Kidney glomerular epithelial cell (primary cell): ENCODE results near the gene FCHSD2.
A peak's percentile ranks its signal among the peaks of the same experiment; 100 is the strongest.

Experiments used
- DNase-seq: peaks from one replicate; lab custom pipeline; 2025; lab: John Stamatoyannopoulos, UW

Gene FCHSD2

DNA sequence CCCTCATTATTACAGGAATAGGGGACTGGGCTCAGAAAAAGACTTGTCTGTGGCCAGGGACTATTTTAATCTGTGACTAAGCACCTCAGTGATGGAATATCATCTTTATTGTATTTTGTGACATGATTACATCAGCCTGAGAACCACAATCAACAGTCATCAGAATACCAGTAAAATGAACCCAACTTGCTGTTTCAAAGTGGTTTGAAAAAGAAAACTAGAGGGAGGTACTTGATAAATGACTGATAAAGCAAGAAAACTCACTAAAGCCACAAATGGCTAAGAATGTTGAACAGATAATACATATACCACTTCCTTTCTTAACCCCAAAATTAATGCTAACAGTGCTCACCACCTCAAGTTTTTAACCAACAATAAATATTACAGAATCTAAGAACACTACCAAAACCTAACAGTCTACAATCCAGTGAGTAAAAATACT, 172.2 kb downstream of the FCHSD2 start:
- DNase-seq, result peak; percentile 43

DNA sequence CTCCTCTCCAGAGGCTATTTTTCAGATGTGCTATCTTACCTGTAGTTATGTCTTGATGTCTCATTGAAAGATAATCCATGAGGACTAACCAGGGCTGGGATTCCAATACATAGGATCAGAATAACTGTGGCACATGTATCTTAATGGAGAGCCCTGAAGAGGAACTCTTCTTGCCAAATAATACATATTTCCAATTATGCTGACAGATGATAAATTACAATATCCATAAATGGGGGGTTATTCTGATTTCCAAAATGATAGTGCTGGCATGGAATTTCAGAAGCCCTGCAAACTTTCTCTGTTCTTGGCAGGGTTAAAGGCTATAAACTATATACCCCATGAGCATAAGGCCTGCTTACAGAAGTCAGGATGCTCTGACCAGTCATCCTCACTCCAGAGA, 173.7 kb downstream of the FCHSD2 start:
- no peak for DNase-seq

DNA sequence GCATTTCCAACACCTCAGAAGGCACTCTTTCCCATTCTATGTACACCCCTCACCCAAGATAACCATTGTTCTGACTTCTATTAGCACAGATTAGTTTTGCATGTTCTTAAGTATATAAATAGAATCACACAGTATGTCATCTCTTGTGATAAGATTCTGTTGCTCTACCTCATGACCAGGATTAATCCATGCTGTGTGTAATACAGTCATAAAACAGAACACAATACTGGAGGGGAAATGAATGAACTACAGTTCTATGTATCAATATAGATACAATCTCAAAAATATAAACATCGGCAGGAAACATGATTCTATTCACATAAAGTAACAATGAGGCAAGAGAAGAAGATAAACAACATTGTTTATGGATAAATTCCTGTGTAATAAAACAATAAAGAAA, 176.4 kb downstream of the FCHSD2 start:
- no peak for DNase-seq

DNA sequence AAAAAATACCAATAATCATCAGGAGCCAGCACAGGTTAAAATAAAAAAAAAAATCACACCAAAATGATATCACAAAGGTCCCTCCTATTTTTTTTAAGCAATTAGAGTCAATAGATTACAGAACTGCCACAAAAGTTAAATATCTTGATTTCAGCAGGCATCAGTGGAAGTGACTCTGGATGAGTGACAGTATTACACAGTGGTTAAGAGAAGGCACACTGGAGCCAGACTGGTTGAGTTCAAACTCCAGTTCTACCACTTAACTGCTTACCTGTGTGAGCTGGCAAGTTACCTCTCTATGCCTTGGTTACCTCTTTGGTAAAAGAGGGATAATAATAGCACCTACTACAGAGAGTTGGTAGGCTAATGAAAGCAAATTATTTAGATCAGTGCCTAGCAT, 179.4 kb downstream of the FCHSD2 start:
- DNase-seq, result no peak

DNA sequence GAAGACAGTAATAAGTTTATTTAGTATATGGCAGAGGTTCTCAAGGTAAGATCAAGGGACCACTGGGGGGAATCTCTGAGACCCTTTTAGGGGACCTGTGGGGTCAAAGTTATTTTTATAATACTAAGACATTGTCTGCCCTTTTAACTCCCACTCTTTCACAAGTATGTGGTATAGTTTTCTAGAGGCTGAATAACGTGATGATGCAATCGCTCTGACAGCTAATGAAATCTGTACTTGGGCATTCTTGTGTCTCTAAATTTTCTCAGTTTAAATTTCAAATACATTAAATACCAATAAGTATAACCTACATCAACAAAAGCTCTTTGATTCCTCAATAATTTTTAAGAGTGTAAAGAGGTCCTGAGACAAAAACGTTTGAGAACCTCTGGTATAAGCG, 180.0 kb downstream of the FCHSD2 start:
- no peak for DNase-seq

DNA sequence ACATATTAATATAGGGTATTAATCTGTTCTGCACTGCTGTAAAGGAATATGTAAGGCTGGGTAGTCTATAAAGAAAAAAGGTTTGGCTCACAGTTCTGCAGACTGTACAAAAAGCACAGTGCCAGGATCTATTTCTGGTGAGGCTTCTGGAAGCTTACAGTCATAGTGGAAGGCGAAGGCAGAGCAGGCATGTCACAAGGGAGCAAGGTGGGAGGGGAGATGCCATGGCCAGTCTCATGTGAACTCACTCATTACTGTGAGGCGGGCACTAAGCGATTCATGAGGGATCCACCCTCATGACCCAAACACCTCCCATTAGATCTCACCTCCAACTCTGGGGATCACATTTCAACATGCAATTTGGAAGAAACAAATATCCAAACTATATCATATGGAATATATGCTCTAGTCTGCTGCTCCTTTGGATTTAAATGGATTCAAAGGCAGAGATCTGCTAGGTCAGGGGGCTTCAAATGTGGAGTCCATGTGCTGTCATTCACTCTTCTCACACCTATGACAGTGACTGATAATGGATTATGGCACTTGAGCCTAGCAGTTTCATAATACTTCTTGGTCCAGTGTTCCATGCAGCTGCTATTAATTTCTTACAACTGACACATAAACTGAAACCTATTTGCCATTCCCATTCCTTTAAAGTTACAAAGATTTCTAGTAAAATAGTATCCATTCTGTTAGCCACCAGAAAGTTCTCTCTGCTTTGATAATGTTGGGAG, 182.0 kb downstream of the FCHSD2 start:
- no peak for DNase-seq

DNA sequence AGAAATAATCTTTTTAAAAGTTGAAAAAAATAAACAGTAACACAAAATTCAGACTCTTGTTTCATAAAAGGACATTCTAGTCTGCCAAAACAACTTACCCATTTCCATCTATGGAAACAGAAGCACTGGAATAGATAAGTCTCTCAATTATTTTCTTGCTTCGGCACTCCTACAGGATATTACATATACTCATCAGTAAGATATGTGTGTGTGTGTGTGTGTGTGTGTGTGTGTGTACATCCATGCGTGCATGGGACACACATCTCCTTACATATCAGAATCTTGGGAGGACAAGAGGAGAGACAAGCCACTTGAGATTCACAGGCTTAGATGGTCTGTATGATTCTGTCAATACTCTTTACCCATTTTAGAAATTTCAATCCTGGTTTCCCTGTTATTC, 183.3 kb downstream of the FCHSD2 start:
- no peak for DNase-seq

DNA sequence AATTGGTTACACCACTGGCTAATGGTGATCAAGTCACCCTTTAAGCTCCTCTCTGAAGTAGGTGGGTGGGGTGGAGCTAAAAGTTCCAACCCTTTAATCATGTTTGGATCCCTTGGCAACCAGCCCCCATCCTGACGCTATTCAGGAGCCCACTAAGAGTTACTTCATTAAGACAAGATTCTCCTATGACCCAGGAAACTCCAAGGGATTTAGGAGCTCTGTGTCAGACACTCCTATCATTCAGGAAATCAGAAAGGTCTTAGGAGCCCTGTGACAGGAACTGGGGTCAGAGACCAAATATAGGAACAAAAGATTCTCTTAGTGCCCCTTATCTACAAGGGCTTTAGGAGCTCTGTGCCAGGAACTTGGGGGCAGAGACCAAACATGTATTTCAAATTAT, 186.7 kb downstream of the FCHSD2 start:
- no peak for DNase-seq

DNA sequence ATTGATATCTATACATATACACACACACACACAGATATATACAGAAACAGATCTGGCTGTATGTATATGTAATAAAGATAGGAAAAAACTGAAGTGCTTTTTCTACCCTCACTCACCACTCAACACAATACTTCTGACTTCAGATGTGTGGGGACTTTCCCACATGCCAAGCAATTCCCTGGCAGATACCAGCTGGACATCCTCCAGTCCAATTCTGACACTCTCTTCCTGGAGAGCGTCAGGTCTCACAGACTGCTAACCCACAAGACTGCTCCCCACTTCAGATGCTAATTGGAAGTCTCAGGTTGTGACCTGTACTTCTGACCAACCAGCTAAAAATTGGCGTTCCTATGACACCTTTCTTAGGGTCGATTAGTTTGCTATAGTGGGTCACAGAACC, 187.3 kb downstream of the FCHSD2 start:
- no peak for DNase-seq

DNA sequence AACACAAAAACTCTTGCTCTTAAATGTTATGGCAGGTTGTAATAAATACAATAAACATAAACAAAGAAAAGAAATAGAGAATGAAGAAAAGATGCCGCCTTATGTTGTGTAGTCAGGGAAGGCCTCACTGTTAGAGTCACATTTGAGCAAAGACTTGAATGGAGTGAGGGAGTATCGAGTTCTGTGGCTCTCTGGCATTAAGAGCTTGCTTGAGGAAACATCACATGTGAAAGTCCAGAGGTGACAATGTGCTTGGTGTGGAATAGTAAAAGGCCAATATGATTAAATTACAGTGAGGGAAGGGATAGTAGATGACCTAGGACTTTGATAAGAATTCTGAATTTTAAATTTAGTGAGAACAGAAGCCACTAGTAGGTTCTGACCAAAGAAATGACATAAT, 188.5 kb downstream of the FCHSD2 start:
- DNase-seq, result no peak

DNA sequence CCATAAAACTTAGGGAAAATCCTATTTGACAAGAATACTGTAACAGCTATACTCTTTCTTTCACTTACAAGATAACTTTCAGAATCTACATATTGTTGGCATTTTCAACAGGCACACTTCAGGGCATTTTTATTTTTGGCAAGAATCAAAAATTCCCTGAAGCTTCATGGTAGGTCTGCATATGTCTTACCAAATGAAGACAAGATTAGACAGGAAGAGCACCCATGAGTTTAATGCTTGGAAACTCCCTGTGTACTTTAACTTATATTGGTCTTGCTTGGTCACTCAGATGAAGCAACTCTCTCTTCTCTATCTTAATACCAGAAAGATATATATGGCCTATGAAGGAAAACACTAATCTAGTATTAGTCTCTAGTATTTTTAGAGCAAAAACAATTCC, 190.2 kb downstream of the FCHSD2 start:
- no peak for DNase-seq

DNA sequence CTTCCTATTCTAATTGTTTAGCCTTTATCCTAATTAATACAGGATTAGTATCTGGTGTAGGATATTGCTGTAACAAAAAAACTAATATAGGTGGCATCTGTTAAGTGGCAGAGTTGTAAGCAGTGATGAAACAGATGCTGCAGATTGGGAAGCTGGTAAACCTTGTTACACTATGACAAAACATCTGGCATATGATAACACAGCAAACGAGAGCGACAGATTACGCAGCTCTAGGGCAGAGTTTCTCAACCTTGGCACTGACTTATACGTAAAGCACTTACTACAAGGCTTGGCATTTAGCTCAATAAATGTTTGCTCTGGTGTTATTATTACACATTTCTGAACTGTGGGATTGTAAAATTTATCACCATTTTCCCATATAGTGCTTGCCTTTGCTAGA, 190.9 kb downstream of the FCHSD2 start:
- DNase-seq, result no peak

DNA sequence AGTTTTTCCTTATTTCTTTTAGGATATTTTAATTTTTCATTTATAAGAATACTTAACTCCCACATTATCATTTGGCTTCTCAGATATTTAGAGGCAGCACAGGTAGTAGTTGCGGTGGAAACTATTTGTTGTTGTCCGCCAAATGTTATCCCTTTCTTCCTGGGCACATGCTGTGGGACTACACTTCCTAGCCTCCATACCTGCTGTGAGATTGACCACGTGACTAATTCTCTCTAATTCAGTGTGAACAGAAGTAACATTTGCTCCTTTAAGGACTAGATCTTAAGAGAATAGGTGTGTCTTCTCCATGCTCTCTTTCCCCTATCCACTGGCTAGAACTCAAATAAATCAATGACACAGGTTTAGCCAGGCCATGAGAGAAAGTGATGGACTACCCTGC, 191.4 kb downstream of the FCHSD2 start:
- no peak for DNase-seq

DNA sequence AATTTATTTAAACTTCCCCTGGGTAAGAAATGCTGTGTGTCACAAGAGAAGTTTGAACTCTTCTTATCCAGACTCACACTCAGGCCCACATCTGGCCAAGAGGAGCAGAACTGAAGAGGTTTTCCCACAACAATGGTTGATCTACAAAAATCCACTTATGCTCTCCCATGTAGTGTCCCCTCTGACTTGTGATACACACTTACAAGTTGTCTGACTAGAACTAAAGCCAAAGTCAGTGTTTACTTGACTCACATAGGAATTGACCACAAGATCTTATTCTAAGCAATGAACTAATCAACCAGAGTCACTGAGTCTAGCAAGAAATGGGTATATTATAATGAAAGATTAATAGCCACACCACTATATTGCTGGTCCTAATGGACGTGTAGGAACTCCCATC, 194.9 kb downstream of the FCHSD2 start:
- DNase-seq, result no peak

DNA sequence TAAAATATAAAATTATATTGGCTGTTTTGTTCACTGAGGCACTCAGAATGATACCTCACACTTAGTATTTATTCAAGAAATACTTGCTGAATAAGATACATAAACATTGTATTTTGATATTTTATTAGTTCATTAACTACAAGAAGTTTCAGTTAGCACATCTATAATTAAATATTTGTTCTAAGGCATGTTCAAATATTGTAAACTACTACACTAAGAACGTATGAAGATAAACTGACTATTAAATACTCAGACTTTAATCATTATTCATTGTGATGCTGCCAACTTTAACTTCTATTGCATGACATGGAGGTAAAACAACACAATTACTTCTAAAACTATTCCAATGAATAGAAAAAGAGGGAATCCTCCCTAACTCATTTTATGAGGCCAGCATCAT, 198.5 kb downstream of the FCHSD2 start:
- DNase-seq, result no peak

DNA sequence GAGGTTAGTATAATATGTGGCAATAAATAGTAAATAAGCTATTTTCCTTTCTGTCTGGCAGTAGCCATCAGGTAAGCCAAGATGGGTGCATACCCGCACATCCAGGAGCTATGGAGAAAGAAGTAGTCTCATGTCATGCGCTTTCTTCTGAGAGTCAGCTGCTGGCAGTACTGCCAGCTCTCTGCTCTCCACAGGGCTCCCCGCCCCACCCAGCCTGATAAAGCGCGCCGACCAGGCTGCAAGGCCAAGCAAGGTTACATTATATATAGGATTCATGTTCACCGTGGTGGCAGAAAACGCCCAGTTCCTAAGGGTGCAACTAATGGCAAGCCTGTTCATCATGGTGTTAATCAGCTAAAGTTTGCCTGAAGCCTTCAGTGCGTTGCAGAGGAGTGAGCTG, 201.7 kb downstream of the FCHSD2 start:
- DNase-seq, result no peak

DNA sequence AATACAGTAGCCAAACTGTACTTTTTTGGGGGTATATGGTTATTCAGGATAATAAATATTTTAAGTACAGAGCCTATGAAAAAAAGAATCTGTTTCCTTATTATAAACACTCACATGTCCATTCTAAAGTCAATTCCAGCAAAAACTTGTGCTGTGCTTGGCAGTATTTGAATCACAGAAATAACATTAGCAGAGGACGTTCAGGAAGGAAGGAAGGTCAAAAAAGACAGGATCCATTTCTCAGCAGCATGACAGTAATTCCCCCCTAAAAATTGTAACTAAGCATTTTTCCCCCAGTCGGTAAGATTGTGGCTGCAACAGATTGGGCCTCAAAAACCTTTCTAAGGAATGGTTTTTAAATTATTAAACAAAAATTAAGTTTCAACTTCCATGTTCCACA, 203.1 kb downstream of the FCHSD2 start:
- DNase-seq, result no peak

DNA sequence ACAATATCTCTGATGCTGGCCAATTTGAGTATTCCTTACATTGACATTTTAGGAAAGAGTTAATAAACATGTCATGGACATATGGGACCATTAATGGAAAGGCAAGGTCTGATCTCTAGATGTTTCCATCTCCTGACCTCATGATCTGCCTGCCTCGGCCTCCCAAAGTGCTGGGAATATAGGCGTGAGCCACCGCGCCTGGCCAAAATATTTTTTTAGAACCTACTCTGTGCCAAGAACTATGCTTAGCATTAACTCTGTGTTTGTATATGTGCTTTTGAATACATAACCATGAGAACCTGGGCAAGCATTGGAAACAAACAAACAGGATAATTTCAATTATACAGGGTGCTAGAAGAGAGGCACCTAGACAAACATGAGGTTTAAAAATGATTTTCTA, 204.7 kb downstream of the FCHSD2 start:
- no peak for DNase-seq

DNA sequence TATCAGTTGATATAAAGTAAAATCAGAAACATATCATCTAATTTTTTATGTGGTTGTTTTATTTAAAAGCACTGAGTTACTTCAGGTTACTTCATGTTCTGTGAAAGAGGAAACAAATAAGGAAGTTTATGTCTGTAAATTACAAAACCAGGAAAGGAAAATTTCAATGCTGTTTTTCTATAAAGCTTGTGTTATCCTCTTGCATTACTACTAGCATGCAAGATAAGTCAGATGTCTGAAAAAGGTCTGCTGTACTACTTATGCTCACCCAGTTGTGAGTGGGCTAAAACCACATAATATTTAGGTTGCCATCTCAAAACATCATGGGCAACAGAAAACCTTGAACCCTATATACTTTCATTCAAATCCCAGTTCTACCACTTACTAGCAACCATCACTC, 206.4 kb downstream of the FCHSD2 start:
- DNase-seq, result no peak

DNA sequence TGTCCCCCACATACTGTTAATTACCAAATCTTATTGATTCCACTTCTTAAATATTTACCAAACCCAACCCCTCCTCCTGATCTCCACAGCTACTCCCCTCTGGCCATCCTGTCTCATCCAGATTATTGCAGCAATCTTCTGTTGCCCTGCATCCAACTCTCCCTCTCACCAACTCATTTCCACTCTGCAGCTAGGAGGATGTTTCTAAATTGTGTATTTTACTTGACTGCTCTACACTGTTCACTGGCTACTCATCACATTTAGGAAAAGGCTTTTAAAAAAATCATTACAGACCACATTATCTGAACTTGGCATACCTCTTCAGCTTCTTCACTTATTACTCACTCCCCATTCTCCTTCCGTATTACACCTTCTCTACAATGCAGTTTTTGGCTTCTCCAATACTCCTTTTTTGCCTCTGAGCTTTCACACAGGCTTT, 210.0 kb downstream of the FCHSD2 start:
- peak; percentile 10 for DNase-seq

DNA sequence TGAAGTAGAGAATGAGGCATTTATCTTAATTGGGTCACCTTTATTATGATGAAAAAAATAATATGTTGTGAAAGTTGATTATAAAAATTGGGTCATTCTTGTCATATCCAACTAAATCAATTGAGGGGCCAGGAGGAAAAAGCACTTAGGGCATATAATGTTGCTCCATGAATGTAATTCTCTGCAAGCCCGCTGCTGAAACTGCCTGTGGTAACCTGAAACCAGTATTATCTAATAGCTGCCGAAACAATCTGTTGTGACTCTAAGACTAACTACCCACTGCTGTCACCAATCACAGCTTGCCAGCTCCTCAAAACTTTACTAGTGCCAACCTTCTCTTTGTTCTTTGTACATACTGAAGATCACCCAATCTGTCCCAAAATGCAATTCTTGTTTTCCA, 212.1 kb downstream of the FCHSD2 start:
- no peak for DNase-seq

DNA sequence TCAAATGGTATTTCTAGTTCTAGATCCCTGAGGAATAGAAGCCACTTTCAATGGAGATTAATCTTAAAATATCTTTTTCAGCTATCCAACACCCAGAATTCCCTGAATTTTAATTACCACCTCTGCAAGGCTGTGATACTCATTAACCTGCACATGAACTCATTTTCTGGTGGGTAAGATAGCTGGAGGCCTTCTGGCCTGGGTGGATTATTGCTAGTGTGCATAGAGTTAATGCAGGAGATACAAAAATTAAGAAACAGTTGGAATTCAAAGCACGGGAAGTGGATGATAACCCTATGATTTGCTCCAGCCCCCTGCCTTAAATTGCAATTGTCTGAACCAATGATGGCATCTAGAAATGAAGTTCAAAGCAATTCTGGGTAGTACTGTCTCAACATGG, 212.9 kb downstream of the FCHSD2 start:
- no peak for DNase-seq

DNA sequence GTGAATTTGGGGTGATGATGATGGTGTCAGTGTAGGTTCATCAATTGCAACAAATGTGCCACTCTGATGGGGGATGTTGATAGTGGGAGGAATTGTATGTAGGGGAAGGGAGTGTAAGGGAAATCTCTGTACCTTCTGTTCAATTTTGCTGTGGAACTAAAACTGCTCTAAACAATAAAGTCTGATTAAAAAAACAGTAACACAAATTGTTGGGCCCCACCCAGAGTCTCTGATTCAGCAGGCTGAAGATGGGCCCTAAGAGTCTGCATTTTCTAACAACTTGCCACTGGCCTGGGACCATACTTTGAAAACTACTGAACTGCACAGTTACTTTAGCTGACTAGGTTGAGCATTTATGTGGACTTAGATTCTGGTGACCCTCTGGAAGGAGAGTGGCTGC, 214.7 kb downstream of the FCHSD2 start:
- no peak for DNase-seq

DNA sequence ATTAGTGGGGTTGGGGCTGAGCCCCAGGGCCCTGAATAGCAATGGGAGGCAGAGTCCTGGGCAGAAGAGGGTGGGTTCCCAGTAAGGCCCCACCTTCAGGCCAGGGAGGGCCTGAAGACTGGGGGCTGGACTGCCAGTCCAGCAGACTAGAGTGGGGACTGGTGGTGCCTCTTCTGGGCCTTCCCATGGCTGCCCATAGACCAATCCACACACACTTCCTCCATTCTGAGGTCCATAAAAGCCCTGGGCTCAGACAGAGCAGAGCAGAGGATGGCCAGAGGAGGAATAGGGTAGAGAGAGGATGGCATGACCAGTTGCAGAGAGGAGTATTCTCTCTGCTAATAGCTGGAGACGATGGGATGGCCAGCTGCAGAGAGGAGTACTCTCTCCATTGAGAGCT, 216.0 kb downstream of the FCHSD2 start:
- DNase-seq, result no peak

DNA sequence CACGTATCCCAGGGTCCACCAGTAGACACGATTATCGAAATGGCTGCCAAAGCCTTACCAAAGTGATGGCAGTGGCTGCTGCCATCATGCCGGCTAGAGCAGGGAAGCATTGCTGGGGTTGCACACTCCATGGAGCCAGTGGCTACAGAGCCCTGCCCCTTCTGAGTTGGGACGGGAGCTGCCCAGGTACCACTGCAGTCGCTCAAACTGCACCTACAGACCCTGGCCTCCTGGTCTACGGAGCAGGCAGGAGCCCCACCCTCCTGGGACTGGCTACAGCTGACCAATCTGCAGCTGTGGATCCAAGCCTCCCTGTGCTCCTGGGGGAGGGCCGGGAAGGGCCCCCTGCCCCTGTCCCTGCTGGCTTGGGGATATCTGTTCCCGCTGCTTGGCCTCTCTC, 216.5 kb downstream of the FCHSD2 start:
- no peak for DNase-seq
